HG02970 (cell line): ENCODE results near the gene SMIM41.

ENCODE experiments used
- ATAC-seq: cut with Tn5 transposase; IDR thresholded peaks from one replicate; pipeline ENCODE4 v1.9.1; 2021; ENCODE audit warnings: mild to moderate bottlenecking, moderate library complexity, moderate number of reproducible peaks; ENCODE audit not compliant: unreplicated experiment, low FRiP score

SMIM41 gene

DNA sequence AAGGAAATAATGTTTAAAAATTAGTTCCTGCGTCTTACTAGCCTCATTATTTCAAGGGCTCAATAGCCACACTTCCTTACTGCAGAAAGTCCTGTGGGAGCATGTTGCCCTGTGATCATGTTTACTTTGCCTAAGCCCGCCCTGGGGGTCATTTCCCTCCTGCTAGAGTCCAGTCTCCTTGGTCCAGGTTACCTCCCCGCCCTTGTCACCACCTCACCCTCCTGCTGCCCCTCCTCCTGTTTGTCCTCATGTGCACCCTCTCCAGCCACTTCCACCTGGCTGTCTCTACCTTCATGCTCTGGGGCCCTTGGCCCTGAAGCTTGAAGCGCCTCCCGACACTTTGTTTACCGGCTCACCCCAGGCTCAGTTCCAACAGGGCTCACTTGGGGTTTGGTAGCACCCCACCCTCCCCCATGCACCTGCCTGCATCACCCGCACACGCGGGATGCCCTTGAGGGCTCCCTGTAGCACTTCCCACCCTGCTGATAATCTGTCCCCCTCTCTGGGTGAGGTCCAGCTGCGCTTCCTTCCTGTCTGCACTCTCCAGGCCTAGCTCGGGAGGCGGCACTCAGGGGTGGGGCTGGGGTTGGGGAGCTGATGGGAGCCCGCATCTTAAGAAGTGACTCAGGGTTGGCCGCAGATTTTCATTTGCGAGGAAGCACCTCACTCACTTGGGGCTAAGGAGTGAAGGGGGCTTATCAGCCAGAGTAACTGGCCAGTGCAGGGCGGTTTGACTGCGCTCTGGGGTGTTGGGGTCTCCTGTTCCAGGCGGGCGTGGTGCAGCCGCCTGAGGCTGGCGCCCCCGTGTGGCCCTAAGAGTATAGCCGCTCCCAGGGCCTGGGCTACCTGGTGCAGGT, 40.1 kb downstream of the SMIM41 start:
- ATAC-seq = no peak

GRCh38 chr12:52120951-52121823, 41.7 kb downstream of the SMIM41 start:
- no peak for ATAC-seq

DNA sequence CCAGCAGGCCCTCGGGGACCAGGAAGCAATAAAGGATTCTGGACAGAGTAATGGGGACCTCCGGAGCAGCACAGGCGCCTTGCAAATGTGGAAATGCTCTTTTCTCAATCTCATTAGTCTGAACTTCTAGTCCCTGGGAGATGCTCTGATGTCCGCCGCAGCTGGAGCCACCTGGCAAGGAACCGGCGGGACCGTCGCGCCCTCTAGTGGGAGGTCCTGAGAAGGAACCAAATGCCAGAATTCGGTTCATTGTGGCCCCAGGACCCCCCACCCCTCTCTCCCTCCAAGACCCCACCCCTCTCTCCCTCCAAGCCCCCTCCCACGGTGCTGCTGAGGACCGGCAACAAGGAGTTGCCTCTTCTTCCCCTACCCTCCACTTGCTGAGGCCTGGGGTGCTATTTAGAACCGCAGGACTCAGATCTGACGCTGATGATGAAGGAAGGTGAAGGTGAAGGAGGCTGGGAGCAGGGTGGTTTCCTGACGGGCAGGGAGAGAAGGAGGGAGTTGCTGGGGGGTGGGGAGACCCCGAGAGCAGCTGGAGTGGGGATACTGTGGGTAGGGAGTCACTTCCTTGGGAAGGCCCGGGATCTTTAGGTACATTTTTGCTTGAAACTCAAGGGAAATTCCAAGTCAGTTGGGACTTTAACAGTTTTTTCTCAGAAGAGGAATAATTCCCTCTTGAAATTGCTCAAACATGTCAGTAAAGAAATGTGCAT, 42.5 kb downstream of the SMIM41 start:
- ATAC-seq = no peak

DNA sequence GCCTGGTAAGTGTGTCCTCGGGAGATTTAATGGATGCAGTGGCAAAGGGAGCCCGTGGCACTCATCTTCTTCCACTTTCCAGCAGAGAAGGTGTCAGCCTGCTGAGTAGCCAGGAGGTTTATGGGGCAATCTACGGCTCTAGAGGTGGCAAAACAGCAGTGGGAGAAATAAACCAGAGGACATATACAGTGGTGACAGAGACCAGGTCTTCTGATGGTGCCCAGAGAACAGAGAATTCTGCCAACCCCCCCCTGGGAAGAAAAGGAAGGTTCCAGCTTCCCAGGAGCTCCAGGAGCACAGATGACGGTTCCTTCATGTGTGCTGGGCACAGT, 43.0 kb downstream of the SMIM41 start:
- ATAC-seq = no peak

DNA sequence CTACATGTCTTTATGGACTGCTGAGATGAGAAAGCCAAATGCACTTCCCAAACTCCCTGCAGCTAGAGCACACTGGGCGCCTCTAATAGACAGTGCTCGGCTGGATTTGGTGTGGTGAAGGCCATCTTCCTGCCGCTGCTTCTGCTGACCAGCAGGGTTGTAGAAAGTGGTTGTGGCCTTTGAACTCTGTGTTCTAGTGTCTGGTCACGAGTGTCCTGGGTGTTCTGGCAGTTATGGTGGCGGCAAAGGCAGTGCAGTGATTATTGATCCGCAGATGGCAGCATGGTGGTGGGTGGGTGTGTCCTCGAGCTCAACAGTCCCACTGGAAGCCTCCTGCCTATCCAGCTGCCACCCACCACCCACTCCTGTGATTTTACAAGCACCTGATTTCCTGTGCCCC, 43.4 kb downstream of the SMIM41 start:
- ATAC-seq = no peak

- no peak for ATAC-seq
These were observed 44.1 kb downstream of the SMIM41 start for GRCh38 chr12:52123487-52124186.

DNA sequence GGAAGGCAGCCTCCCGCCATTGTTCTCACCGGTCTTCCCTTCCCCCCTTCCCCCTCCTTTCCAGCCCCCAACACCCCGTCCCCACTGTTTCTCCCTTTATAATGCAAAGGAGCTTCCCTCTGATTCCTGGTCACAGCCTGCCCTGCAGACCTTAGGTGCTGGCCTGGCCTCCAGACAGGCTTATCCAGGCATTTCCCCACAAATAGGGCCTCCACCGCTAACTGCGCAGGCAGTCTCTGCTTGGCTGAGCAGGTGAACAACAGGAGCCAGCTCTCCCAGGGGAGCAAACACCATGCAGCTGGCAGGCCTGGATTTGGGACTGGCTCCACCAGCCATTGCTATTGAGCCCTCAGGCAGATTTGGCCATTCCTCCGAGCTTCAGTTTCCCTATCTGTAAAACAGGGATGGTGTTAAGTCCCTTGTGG, 46.0 kb downstream of the SMIM41 start:
- ATAC-seq = no peak

DNA sequence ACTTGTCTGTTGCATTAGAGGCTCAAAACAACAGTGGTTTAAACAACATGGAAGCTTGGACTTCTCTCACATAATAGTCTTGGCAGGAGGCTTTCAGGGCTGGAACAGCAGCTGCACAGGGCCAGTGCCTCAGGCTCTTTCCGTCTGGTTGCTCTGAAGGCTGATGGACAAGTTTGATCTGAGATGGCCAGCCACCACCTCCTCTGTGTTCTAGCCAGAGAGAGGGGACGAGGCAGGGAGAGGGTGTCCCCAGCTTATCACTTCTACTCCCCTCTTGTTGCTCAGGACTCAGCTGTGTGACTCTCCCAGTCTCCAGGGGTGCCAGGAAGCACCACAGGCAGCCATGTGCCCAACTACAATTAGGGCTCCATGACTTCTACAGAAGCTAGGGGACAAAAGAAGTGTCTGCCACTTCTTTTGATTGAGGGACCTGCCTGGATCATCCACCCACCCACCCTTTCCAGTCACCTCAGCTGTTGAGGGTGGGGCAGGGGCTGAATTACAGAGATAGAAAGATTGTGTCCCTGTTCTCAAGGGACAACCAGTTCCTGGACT, 46.6 kb downstream of the SMIM41 start:
- no peak for ATAC-seq

DNA sequence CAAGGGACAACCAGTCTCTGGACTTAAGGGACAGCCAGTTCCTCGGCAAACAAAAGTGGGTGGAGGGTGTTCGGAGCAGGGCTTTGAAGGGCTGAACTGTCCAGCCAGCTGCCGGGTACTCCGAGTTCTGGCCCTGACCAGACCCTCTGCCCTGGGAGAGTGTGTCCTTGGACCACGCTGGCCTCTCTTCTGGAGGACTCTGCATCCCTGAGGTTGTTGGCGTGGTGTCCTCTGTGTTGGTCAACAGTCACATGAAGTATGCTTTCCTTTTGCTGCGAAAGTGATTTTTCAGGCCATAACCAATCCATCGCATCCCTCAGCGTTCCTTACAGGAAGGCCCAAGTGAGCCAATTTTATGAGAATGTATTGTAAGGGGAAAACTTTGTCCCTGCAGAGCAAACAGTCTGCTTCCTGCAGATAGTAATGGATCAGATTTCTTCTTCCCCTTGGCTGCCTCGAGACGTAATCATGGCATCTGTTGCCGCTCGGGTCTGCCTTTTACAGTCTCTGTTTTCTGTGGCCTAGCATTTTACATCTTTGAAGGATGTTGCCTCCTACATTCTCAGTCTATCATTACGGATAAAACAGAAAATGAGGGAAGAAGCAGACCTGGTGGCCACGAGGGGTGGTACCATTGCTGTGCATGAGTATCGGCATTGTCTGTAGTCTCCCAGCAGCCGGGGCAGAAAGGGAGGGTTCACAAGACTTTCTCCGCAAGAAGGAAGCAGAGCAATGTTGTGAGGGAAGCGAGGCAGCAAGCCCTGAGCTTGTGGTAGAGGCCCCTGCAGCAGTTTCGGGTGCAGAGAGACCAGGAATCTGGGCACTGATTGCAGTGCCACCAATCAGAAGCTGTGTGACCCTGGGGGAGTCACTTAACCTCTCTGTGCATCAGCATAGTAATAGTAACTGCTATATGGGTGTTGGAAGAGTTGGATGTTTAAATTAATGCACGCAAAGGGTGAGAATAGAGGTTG, 47.4 kb downstream of the SMIM41 start:
- ATAC-seq = no peak

- ATAC-seq = no peak
These were observed 48.4 kb downstream of the SMIM41 start for GRCh38 chr12:52127683-52128450.

GRCh38 chr12:52130711-52131110, 51.2 kb downstream of the SMIM41 start:
- ATAC-seq = no peak

- no peak for ATAC-seq
These were observed 53.3 kb downstream of the SMIM41 start for GRCh38 chr12:52132754-52133161.

- no peak for ATAC-seq
These were observed 58.2 kb downstream of the SMIM41 start for GRCh38 chr12:52137746-52138145.

- ATAC-seq = no peak
These were observed 59.6 kb downstream of the SMIM41 start for GRCh38 chr12:52139147-52139546.

DNA sequence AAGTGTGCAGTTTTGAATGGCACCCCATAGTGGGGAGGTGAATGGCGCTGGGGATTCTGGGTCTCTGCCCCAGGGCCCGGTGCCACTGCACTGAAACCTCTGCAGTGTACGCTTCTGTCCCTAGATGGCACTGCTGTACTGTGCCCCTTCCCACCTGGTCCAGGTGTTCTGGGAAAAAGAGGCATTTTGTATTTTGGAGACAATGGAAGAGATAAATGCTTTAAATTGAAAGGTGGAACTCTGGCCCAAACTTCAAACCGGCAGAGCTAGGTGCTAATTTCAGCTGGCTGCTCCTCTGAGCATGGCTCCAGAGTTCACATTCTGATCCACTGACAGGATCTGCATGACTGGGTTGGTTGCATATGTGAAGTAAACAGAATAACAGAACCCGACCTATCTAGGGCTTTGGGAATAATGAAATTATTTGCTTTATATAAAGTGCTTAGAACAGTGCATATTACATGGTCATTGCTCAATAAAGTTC, 60.1 kb downstream of the SMIM41 start:
- ATAC-seq = no peak

DNA sequence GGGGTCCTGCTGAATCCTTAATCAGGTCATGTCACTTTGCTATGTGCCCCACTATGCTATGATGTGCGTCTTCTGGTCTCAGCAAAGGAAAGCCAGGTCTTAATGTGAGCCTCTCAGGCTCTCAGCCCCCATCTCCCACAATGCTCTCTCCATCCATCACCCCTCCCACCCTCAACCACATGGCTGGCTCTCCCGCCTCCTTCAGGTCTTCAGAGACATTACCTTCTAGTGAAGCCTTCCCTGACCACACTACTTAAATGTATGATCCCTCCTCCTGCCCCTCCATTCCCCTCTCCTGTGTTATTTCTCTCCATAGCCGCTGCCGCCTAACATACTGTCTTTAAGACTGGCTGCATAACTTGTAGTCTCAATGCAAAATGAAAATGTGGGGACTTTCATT, 61.8 kb downstream of the SMIM41 start:
- no peak for ATAC-seq

DNA sequence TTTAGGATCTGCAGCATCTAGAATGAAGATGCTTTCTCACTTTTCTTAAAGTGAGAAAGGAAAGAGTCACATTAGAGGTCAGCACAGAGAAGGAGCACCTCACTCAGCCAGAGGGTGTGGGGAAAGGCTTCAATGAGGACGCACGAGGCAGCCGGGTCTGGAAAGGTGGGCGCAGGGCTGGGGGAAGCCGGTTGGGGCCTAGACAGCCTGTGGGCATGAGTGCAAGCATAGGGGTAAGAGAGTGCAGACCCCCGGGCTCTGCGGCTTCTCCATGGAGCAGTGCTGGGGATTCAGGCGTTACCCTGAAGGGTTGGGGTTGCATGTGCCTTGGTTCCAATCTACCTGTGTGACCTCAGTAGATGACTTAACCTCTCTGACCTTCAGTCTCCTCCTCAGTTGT, 62.4 kb downstream of the SMIM41 start:
- ATAC-seq = no peak

DNA sequence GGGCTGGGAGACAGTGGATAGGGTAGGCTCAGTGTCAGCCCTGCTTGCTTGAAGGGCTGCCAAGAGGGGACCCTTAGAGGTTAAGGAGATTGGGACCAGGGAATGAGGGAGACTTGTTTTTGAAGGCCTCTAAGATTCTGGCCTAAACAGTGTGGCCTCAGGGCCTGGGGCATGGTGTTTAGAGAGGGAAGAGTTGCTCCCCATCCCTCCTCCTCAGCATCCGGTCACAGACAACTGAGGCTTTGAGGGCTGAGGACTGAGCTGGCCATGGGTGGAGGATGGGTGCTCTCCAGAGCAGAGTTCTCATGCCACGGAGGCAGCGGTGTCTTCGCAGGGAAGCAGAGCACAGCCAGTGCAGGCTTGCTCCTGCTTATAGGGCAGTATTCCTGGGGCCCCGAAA, 62.9 kb downstream of the SMIM41 start:
- no peak for ATAC-seq
